ENCODE results near the gene SND1.

Gene SND1

GRCh38 chr7:127840226-127840951, 188.4 kb downstream of the SND1 start:
- H3K4me3 ChIP-seq (ENCODE audit: low read depth, low read length) = no peak overlapping the region
- DNase-seq (ENCODE audit: low read depth) = no peak

- DNase-seq (ENCODE audit: low read depth) = no peak
- no peak overlapping the region for H3K4me3 ChIP-seq (ENCODE audit: low read depth, low read length)
Observed at GRCh38 chr7:127844165-127844564, 192.2 kb downstream of the SND1 start.

- H3K4me3 ChIP-seq (ENCODE audit: low read depth, low read length) = no peak overlapping the region
- no peak for DNase-seq (ENCODE audit: low read depth)
Observed at GRCh38 chr7:127844707-127845331, 192.8 kb downstream of the SND1 start.

GRCh38 chr7:127845522-127846214, 193.7 kb downstream of the SND1 start:
- no peak for DNase-seq (ENCODE audit: low read depth)
- no peak overlapping the region for H3K4me3 ChIP-seq (ENCODE audit: low read depth, low read length)

GRCh38 chr7:127847641-127848040, 195.6 kb downstream of the SND1 start:
- no peak for DNase-seq (ENCODE audit: low read depth)
- no peak overlapping the region for H3K4me3 ChIP-seq (ENCODE audit: low read depth, low read length)

GRCh38 chr7:127848241-127848640, 196.2 kb downstream of the SND1 start:
- no peak overlapping the region for H3K4me3 ChIP-seq (ENCODE audit: low read depth, low read length)
- DNase-seq (ENCODE audit: low read depth) = no peak

GRCh38 chr7:127850195-127850594, 198.2 kb downstream of the SND1 start:
- DNase-seq (ENCODE audit: low read depth) = no peak
- no peak overlapping the region for H3K4me3 ChIP-seq (ENCODE audit: low read depth, low read length)

- DNase-seq (ENCODE audit: low read depth) = no peak
- no peak overlapping the region for H3K4me3 ChIP-seq (ENCODE audit: low read depth, low read length)
Observed at GRCh38 chr7:127854383-127854782, 202.4 kb downstream of the SND1 start.

- H3K4me3 ChIP-seq (ENCODE audit: low read depth, low read length) = no peak overlapping the region
- no peak for DNase-seq (ENCODE audit: low read depth)
Observed at GRCh38 chr7:127857464-127857841, 205.5 kb downstream of the SND1 start.

GRCh38 chr7:127858091-127858914, 206.3 kb downstream of the SND1 start:
- no peak overlapping the region for H3K4me3 ChIP-seq (ENCODE audit: low read depth, low read length)
- no peak for DNase-seq (ENCODE audit: low read depth)

- H3K4me3 ChIP-seq (ENCODE audit: low read depth, low read length) = no peak overlapping the region
- no peak for DNase-seq (ENCODE audit: low read depth)
Observed at GRCh38 chr7:127858915-127859189, 206.9 kb downstream of the SND1 start.

GRCh38 chr7:127859330-127859729, 207.3 kb downstream of the SND1 start:
- no peak for DNase-seq (ENCODE audit: low read depth)

GRCh38 chr7:127862525-127862924, 210.5 kb downstream of the SND1 start:
- no peak overlapping the region for H3K4me3 ChIP-seq (ENCODE audit: low read depth, low read length)
- no peak for DNase-seq (ENCODE audit: low read depth)

More at GRCh38 chr7:127859330-127859729, 207.3 kb downstream of the SND1 start:
- no peak overlapping the region for H3K4me3 ChIP-seq (ENCODE audit: low read depth, low read length)

GRCh38 chr7:127863082-127863481, 211.1 kb downstream of the SND1 start:
- no peak overlapping the region for H3K4me3 ChIP-seq (ENCODE audit: low read depth, low read length)
- no peak for DNase-seq (ENCODE audit: low read depth)

GRCh38 chr7:127865466-127865865, 213.5 kb downstream of the SND1 start:
- DNase-seq (ENCODE audit: low read depth) = no peak
- H3K4me3 ChIP-seq (ENCODE audit: low read depth, low read length) = no peak overlapping the region

GRCh38 chr7:127870231-127870907, 218.4 kb downstream of the SND1 start:
- no peak for DNase-seq (ENCODE audit: low read depth)
- H3K4me3 ChIP-seq (ENCODE audit: low read depth, low read length) = no peak overlapping the region

- H3K4me3 ChIP-seq (ENCODE audit: low read depth, low read length) = no peak overlapping the region
Observed at GRCh38 chr7:127871226-127871625, 219.2 kb downstream of the SND1 start.

GRCh38 chr7:127872122-127872521, 220.1 kb downstream of the SND1 start:
- no peak for DNase-seq (ENCODE audit: low read depth)
- no peak overlapping the region for H3K4me3 ChIP-seq (ENCODE audit: low read depth, low read length)

More at GRCh38 chr7:127871226-127871625, 219.2 kb downstream of the SND1 start:
- no peak for DNase-seq (ENCODE audit: low read depth)

GRCh38 chr7:127873151-127873550, 221.2 kb downstream of the SND1 start:
- H3K4me3 ChIP-seq (ENCODE audit: low read depth, low read length) = no peak overlapping the region
- no peak for DNase-seq (ENCODE audit: low read depth)
